Activated naive CD8-positive, alpha-beta T cell treated with anti-CD3 and anti-CD28 coated beads, Interleukin-2, amount 50 U/mL, for 24 hours (primary cell): ENCODE results near the gene TRIM67.

Source experiments
- ATAC-seq: fragments of 150-1000 bp; cut with Tn5 transposase; one replicate; pipeline ENCODE4 v1.10.0; 2021
- DNase-seq: peaks from one replicate; pipeline ENCODE4 v3.0.0; 2021
- H3K27ac Mint-ChIP-seq: one replicate; pipeline ENCODE4 v1.8.0; 2021; ENCODE audit warnings: mild to moderate bottlenecking, mixed read lengths
- H3K27me3 Mint-ChIP-seq: one replicate; pipeline ENCODE4 v1.8.0; 2021; ENCODE audit warnings: mixed read lengths
- H3K36me3 Mint-ChIP-seq: one replicate; pipeline ENCODE4 v1.8.0; 2021; ENCODE audit warnings: low read depth, mixed read lengths
- H3K4me1 Mint-ChIP-seq: one replicate; pipeline ENCODE4 v1.8.0; 2021; ENCODE audit warnings: mixed read lengths
- H3K4me3 Mint-ChIP-seq: one replicate; pipeline ENCODE4 v1.8.0; 2021; ENCODE audit warnings: mild to moderate bottlenecking, moderate library complexity, mixed read lengths
- H3K9me3 Mint-ChIP-seq: one replicate; pipeline ENCODE4 v1.8.0; 2021; ENCODE audit warnings: mixed read lengths

TRIM67 gene

DNA sequence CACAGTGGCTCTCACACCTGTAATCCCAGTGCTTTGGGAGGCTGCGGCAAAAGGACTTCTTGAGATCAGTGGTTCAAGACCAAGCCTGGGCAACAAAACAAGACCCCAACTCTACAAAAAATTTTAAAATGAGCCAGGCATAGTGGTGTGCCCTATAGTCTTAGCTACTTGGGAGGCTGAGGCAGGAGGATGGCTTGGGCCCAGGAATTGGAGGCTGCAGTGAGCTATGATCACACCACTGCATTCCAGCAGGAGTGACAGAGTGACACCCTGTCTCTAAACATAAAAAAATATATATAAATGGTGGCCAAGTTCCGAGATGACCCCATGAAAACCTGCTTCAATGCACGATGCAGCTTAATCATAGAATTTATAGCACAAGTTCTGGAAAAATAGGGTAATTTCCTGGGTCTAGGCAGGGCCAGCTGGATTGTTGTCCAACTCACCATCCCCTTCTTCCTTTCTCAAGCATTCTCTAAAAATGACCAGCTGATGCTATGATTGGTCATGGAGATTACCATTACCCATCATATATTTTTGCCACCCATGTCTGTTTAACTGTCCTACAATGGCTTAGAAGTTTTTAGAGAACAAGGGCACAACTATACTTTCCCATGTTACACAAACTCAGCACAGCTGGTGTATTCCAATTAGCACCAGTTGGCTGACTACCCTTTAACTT is 73.8 kb downstream of the TRIM67 start:
- peaks cover 49% of the 10 kb centered on the region for H3K36me3 Mint-ChIP-seq
- no peaks in the 10 kb centered on the region for H3K9me3 Mint-ChIP-seq
- H3K27ac Mint-ChIP-seq: no peak overlapping the region
- no peaks in the 10 kb centered on the region for H3K27me3 Mint-ChIP-seq
- DNase-seq: no peak
- no peak for ATAC-seq
- no peak overlapping the region for H3K4me3 Mint-ChIP-seq
- H3K4me1 Mint-ChIP-seq: peaks cover 37% of the 10 kb centered on the region

DNA sequence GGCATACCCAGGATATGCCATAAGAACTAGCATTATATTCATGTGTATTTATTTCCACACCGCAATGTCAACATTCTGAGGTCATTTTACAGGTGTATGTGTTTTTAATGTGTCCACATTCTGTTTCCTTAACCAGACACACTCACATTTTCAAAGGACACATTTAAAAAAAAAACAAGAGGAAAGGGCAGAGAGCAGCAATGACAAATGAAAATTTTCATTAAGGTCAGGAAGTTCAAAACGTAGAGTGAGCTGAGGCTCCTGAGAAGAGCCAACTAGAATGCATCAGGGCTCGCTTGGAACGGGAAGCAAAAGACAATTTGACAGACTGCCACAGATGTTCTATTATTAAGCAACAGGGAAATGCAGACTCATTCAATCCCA is 74.3 kb downstream of the TRIM67 start:
- ATAC-seq: no peak
- no peak for DNase-seq
- Mint-ChIP-seq H3K4me3 (no peak overlapping the region), H3K27me3 (no peaks in the 10 kb centered on the region), H3K4me1 (peaks cover 39% of the 10 kb centered on the region), H3K36me3 (peaks cover 47% of the 10 kb centered on the region), H3K27ac (no peak overlapping the region), H3K9me3 (no peaks in the 10 kb centered on the region)

DNA sequence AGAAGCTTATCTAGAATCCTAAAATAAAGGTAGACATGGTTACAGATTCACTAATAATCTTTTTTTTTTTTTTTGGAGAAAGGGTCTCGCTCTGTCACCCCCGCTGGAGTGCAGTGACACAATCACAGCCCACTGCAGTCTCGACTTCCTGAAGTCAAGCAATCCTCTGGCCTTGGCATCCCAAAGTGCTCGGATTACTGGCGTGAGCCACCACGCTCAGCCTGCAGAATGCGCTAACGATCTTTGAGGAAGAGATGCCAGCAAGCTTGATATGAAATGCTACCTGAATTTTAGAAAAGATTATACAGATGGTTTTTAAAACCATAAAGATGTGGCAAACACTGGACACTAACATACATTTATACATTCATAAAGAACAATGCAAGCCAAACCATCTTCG is 75.1 kb downstream of the TRIM67 start:
- no peak for DNase-seq
- Mint-ChIP-seq H3K27me3 (no peaks in the 10 kb centered on the region), H3K36me3 (peaks cover 46% of the 10 kb centered on the region), H3K9me3 (no peaks in the 10 kb centered on the region), H3K27ac (no peak overlapping the region), H3K4me3 (no peak overlapping the region), H3K4me1 (peaks cover 40% of the 10 kb centered on the region)
- ATAC-seq: no peak

DNA sequence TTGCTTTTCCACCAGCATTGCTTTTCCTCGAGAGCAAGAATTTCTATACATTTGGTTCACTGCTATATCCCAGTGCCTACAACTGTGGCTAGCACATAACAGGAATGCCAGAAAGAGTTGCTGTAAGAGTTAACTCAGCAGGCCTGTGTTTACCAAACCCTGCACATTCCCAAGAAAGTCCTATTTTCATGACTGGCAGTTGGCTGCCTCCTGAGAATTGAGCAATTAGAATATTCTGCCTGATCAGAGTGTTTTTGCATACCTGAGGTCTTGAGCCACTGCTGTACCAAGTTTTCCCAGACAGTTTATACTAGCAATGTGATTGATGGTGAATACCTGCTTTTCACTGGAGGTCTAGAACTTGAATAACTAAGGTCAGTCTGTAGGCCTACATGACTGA is 76.4 kb downstream of the TRIM67 start:
- Mint-ChIP-seq H3K36me3 (peaks cover 44% of the 10 kb centered on the region), H3K27ac (no peak overlapping the region), H3K27me3 (no peaks in the 10 kb centered on the region), H3K9me3 (no peaks in the 10 kb centered on the region), H3K4me1 (peaks cover 49% of the 10 kb centered on the region), H3K4me3 (no peak overlapping the region)
- DNase-seq (no peak), ATAC-seq (no peak)

DNA sequence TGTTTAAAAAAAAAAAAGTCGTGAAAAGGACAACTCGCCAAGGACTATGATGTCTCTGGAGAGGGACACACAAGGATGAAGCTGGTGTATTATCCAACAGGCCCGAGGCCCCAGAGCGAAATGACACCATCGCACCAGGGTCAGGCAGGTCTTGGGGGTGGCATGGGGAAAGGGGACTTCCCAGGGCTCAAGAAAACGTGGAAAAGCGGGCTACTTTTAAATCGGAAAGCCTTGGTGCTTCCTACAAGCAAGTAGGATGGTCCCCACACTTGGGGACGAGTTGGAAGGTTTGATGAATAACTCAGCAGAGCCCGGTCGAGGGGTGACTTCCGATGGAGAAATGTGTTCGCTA is 78.6 kb downstream of the TRIM67 start:
- H3K27ac Mint-ChIP-seq: peak overlapping the region; percentile 96
- ATAC-seq (no peak), DNase-seq (no peak)
- peak overlapping the region; percentile 98 for H3K4me3 Mint-ChIP-seq
- peaks cover 47% of the 10 kb centered on the region for H3K36me3 Mint-ChIP-seq
- H3K9me3 Mint-ChIP-seq: no peaks in the 10 kb centered on the region
- peaks cover 53% of the 10 kb centered on the region for H3K4me1 Mint-ChIP-seq
- H3K27me3 Mint-ChIP-seq: no peaks in the 10 kb centered on the region

DNA sequence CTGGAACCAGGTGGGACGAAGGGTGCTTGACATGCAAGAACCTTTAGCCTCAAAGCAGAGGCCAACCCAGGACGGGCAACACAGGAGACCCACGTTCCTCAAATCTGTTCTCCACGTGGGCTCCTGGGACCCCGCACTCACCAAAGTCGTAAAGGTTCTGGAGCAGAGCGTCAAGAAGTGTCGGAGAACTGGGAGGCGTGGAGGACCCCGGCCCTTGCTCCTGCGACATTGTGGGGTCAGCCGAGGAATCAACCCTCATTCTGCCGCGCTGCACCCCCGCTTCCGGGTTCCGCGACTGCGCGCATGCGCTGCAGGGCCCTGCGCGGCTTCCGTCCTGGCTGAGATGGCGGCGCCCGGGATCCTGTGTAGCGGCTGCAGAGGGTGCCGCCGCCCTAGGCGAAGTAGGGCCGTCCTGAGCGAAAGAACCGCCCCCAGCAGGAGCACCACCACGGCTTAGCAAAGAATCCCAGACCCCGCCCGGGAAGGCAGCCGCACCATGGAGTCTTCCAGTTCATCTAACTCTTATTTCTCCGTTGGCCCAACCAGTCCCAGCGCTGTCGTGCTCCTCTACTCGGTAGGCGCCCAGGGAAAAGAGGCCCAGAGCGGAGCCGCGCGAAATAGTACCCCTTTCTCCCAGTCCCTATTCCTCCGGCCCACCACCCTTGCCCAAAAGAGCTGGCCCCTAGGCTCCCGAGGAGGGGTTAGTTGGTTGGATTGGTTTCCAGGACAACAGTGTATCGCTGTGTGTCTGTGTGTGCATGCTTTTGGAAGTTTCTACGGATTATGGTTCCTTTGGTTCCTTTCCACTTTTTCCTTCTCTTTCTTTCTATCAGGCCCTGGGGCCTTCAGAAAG is 79.3 kb downstream of the TRIM67 start, which contains the start of gene GNPAT:
GNPAT (plus strand) TSS at position 330 of the 853 bp plus-strand sequence; CDS start at position 497, 167 bp downstream.
- ATAC-seq (peak; percentile 97), DNase-seq (peak; percentile 93)
- Mint-ChIP-seq H3K4me3 (peak within 1 kb of the TSS; percentile 98), H3K27me3 (no peaks in the 10 kb centered on the region), H3K27ac (peak within 1 kb of the TSS; percentile 96), H3K4me1 (peaks cover 51% of the 10 kb centered on the region), H3K9me3 (no peaks in the 10 kb centered on the region), H3K36me3 (peaks cover 46% of the 10 kb centered on the region)

DNA sequence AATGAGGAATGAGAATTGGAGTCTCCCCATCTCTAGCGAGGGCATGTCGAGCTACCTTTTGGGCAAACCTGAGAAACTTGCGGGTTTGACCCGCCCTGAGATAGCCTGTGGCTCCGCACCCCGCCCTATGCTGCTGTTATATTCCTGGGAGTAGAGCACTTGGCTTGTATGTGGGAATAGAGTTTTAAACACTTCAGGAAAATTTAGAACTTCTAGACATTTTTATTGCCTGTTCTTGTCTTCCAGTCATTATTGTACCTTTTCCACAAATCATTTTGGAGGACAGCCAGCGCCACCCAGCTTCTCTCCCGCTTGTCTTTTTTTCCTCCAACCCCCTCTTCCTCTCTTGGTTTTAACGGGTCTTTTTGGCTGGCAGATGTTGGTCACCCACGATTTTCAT is 79.9 kb downstream of the TRIM67 start:
- no peak for ATAC-seq
- peak; percentile 22 for DNase-seq
- peak overlapping the region; percentile 96 for H3K27ac Mint-ChIP-seq
- H3K9me3 Mint-ChIP-seq: no peaks in the 10 kb centered on the region
- peaks cover 41% of the 10 kb centered on the region for H3K36me3 Mint-ChIP-seq
- H3K27me3 Mint-ChIP-seq: no peaks in the 10 kb centered on the region
- peak overlapping the region; percentile 98 for H3K4me3 Mint-ChIP-seq
- H3K4me1 Mint-ChIP-seq: peaks cover 49% of the 10 kb centered on the region

DNA sequence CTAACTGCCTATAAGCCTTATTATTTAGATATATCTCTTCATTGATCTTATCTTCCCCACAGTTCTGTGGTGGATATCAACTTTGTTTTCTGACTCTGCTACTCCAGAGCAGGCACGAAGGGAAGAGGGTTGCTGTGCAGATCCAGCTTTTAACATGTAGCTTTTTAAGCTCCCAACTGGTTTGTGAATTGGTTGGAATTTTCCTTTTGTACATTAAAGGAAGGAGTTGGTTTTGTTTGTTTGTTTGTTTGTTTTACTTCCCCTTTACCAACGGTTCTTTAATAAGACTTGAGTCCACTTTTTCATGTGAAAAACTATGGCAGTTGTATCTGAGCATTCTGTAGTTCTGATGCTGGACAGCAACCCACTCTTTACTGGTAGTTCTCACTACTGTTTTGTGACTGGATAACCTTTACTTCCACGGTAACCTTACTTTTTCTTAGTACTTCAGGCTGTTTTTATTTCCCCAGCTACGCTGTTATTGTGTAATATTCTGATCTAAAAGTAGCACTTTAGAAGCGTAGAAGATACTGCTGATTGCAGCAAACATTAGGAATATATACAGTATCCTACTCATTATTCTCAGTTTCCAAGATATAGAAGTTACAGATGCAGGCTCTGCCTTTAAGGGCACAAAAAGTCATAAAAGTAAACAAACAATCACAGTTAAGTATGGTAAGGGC is 80.8 kb downstream of the TRIM67 start:
- Mint-ChIP-seq H3K4me1 (peaks cover 43% of the 10 kb centered on the region), H3K27ac (no peak overlapping the region), H3K27me3 (no peaks in the 10 kb centered on the region), H3K36me3 (peaks cover 33% of the 10 kb centered on the region), H3K4me3 (peak overlapping the region; percentile 98), H3K9me3 (no peaks in the 10 kb centered on the region)
- ATAC-seq (no peak), DNase-seq (no peak)

DNA sequence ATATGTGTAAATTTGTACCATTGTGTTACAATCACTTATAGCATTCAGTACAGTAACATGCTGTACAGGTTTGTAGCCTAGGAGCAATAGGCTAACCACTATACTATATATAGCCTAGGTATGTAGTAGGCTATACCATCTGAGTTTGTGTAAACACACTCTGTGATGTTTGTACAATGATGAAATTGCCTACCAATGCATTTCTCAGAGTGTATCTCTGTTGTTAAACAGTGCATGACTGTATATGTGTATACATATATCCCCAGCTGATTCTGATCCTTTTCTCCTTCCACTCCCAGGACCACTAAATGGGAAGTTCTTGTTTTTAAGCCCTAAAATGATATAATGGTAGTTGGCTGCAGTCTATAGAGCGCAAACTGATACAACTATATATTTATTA is 86.9 kb downstream of the TRIM67 start:
- ATAC-seq (no peak), DNase-seq (no peak)
- H3K27me3 Mint-ChIP-seq: no peaks in the 10 kb centered on the region
- no peak overlapping the region for H3K4me3 Mint-ChIP-seq
- H3K27ac Mint-ChIP-seq: no peak overlapping the region
- no peaks in the 10 kb centered on the region for H3K9me3 Mint-ChIP-seq
- H3K4me1 Mint-ChIP-seq: peaks cover 5% of the 10 kb centered on the region
- H3K36me3 Mint-ChIP-seq: peaks cover 30% of the 10 kb centered on the region

DNA sequence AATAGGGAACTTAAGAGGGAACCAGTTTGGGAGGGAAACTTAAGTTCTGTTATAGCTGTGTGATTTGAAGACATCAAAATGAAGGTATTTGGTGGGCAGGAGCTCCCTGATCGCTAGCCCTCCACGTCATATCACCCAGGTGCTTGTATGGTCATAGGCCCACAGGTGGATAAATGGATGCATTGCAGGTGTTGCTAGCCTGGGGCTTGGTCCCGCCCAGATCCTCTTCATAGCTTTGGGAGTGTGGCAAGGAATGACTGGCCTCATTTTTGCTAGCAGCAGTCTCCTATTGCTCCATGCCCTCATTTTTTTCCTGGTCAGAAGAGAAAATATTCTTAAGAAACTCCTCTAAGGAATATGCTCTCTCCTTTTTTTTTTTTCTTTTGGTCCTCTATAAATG is 90.5 kb downstream of the TRIM67 start:
- H3K36me3 Mint-ChIP-seq: peaks cover 49% of the 10 kb centered on the region
- no peak overlapping the region for H3K4me3 Mint-ChIP-seq
- DNase-seq (no peak), ATAC-seq (no peak)
- H3K9me3 Mint-ChIP-seq: peaks cover 6% of the 10 kb centered on the region
- H3K27ac Mint-ChIP-seq: no peak overlapping the region
- H3K27me3 Mint-ChIP-seq: no peaks in the 10 kb centered on the region
- no peaks in the 10 kb centered on the region for H3K4me1 Mint-ChIP-seq

DNA sequence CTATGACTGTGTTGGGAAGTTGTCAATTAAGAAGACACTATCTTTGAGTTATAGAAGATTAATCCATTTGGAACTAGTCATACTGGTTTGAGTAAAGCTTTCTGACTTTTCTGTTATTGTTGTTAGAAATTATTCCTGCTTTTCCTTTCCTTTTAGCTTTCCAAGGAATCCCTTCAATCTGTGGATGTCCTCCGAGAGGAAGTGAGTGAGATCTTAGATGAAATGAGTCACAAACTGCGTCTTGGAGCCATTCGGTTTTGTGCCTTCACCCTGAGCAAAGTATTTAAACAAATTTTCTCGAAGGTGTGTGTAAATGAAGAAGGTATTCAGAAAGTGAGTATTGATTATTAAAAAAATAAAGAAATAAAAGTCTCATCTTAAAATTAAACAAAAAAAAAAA is 98.5 kb downstream of the TRIM67 start:
- H3K36me3 Mint-ChIP-seq: peaks cover 71% of the 10 kb centered on the region
- no peak overlapping the region for H3K27ac Mint-ChIP-seq
- no peaks in the 10 kb centered on the region for H3K4me1 Mint-ChIP-seq
- no peaks in the 10 kb centered on the region for H3K27me3 Mint-ChIP-seq
- no peak overlapping the region for H3K4me3 Mint-ChIP-seq
- DNase-seq (no peak), ATAC-seq (no peak)
- peaks cover 20% of the 10 kb centered on the region for H3K9me3 Mint-ChIP-seq

DNA sequence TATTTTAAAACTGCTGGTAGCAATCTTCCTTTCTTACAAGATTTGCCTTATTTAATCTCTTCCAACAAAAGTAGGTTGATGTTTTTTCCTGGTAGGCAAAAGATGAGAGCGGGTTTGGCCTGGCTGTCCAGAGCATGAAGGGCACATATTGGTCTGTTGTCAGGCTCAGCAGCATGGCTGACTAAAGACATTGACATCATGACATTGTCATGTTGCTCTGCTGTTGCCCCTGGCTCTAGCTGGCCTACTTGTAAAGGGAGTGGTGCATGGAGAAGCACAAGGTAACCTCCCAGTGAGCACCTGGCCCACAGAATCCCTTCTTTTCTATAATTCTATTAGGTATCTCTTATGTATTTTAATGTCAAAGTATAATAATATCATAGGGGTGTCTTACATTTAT is 102.8 kb downstream of the TRIM67 start:
- Mint-ChIP-seq H3K27ac (no peak overlapping the region), H3K4me3 (no peak overlapping the region), H3K36me3 (peaks cover 63% of the 10 kb centered on the region), H3K9me3 (no peaks in the 10 kb centered on the region), H3K27me3 (no peaks in the 10 kb centered on the region), H3K4me1 (no peaks in the 10 kb centered on the region)
- no peak for ATAC-seq
- no peak for DNase-seq

DNA sequence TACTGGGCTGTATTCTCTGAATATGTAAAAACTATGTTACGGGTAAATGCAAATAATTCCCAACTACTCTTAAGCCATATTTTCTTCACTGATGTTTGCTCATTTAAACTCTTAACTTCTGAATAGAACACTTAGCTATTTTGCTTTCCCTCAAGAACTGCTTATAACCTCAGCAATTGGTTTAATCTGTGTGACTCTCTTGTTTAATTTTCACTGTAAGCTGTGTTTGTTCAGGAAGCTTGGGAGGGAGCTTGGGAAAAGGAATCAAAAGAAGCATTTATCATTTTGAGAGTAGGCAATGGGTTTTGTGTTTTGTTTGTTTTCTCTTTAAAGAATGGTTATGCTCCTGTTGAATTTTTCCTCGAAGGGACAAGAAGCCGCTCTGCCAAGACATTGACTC is 103.5 kb downstream of the TRIM67 start:
- peaks cover 58% of the 10 kb centered on the region for H3K36me3 Mint-ChIP-seq

DNA sequence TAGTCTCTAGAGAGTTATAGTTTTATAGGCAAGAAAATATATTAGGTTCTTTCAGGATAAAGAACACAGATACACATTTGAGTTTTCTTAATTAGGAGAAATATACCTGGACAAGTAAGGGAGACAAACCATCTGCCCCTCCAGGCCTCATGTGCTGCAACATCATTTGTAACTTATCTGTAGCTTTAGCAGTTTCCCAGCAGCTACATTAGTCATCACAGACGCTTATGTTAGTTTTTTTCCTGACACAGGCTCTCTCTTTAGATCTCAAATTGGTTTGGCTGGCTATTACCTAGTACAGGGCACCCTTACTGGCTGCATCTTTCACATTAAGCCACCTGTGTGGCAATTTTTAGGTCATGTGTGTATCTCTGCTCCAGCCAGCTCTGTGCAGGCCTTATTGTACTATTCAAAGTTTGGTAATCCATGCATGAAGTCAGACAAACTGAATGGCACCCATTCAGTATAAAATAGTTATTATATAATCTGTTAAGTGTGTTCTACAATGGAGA is 105.0 kb downstream of the TRIM67 start:
- Mint-ChIP-seq H3K4me1 (no peaks in the 10 kb centered on the region), H3K36me3 (peaks cover 62% of the 10 kb centered on the region), H3K27me3 (no peaks in the 10 kb centered on the region), H3K4me3 (no peak overlapping the region), H3K9me3 (no peaks in the 10 kb centered on the region), H3K27ac (no peak overlapping the region)
- DNase-seq (no peak), ATAC-seq (no peak)

More for the DNA sequence above, 103.5 kb downstream of the TRIM67 start:
- no peak for ATAC-seq
- Mint-ChIP-seq H3K27me3 (no peaks in the 10 kb centered on the region), H3K27ac (no peak overlapping the region), H3K4me3 (no peak overlapping the region), H3K4me1 (no peaks in the 10 kb centered on the region), H3K9me3 (no peaks in the 10 kb centered on the region)
- DNase-seq: no peak
